Epithelial cell of proximal tubule (primary cell): ENCODE results near the gene EXOC6. TPM values are rescaled to one million over a fixed set of nuclear protein-coding genes. Genes with fewer than 3 reads are reported as not detected.

ENCODE experiments used
- DNase-seq: peaks from one replicate; pipeline ENCODE4 v3.0.0-alpha.2; 2011; ENCODE audit warnings: low read depth
- H3K4me3 ChIP-seq: 2 replicates; pipeline ENCODE4 v1.5.1; 2011; ENCODE audit warnings: low read depth, mild to moderate bottlenecking, low read length
- CTCF ChIP-seq: conservative IDR thresholded peaks from 2 replicates; pipeline ENCODE4 v1.5.1; 2012; ENCODE audit warnings: low read depth, mild to moderate bottlenecking, low read length
- total RNA-seq: library from RNA; depleted of rRNA; stranded (reverse); fragments of >200 nt; gene quantifications from 2 replicates; pipeline ENCODE4 v1.2.3, GENCODE V29; 2015

The EXOC6 gene
- total RNA-seq, 1 donor from 2014 or later, result 12.1 TPM

GRCh38 chr10:93075369-93076221 is 227.3 kb downstream of the EXOC6 start:
- no peak overlapping the region for H3K4me3 ChIP-seq
- no peak for DNase-seq
- TF ChIP-seq CTCF, result no peak

GRCh38 chr10:93076871-93077270 is 228.6 kb downstream of the EXOC6 start:
- TF ChIP-seq CTCF, result no peak
- no peak overlapping the region for H3K4me3 ChIP-seq

GRCh38 chr10:93077860-93078337 is 229.6 kb downstream of the EXOC6 start:
- no peak for TF ChIP-seq CTCF
- no peak overlapping the region for H3K4me3 ChIP-seq
- no peak for DNase-seq

More at GRCh38 chr10:93076871-93077270, 228.6 kb downstream of the EXOC6 start:
- DNase-seq, result no peak

- DNase-seq, result no peak
- no peak overlapping the region for H3K4me3 ChIP-seq
- TF ChIP-seq CTCF, result no peak
These were observed 231.5 kb downstream of the EXOC6 start for GRCh38 chr10:93079663-93080349.

GRCh38 chr10:93080350-93081046 is 232.2 kb downstream of the EXOC6 start:
- peak; percentile 93 for TF ChIP-seq CTCF
- DNase-seq, result no peak
- no peak overlapping the region for H3K4me3 ChIP-seq

GRCh38 chr10:93081318-93081717 is 233.0 kb downstream of the EXOC6 start:
- DNase-seq, result no peak
- TF ChIP-seq CTCF, result no peak

More at GRCh38 chr10:93081318-93081717, 233.0 kb downstream of the EXOC6 start:
- no peak overlapping the region for H3K4me3 ChIP-seq
